NCI-H82 treated with DMSO at 0.1 percent for 48 hours (cell line): Measurements from ENCODE around the gene KCNQ2.

Source experiments
- DNase-seq: peaks from one replicate; lab custom pipeline; 2025; ENCODE audit not compliant: unreplicated experiment; lab: John Stamatoyannopoulos, UW

Gene KCNQ2

GRCh38 chr20:63471717-63471980, 806 bp downstream of the KCNQ2 start:
- no peak for DNase-seq

GRCh38 chr20:63471002-63471716, 1.3 kb downstream of the KCNQ2 start:
- DNase-seq, result no peak

DNA sequence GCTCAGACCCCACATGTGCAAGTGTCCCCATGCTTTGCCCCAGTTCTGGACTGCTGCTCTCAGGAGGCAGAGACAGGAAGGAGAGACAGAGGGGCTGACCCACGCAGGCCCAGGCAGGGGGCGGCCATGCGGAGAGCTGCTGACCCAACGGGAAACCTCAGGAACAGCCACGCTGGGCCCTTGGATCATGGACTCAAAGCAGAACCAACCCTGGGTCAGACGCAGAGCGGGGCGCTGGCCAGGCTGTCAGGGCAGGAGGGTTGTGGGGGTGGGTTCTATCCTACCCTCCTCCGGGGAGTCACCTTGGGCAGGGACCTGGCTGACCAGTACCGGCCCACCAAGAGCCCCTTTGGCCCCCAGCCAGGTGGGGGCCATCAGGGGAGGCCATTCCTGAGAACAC, 2.0 kb downstream of the KCNQ2 start:
- no peak for DNase-seq

- no peak for DNase-seq
Measured at GRCh38 chr20:63469713-63470101, 2.7 kb downstream of the KCNQ2 start.

GRCh38 chr20:63469019-63469712, 3.3 kb downstream of the KCNQ2 start:
- DNase-seq, result no peak

DNA sequence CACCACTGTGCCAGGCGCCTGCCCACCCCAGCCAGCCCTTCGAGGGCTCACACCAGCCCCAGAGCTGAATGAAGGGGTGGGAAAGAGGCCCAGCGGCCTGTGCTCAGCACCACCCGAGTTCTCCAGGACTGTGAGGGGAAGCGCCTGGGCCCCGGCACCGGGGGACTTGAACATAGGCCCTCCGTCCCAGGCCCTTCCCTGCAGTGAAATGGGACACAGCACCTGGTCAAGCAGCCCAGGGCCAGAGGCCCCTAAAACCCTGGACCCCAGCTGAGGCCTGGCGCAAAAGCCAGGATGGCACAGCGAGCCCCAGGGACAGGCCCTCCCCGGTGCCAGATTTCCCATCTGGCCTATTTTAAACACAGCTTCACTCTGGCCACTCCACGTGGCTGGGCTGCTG, 4.0 kb downstream of the KCNQ2 start:
- DNase-seq, result no peak

DNA sequence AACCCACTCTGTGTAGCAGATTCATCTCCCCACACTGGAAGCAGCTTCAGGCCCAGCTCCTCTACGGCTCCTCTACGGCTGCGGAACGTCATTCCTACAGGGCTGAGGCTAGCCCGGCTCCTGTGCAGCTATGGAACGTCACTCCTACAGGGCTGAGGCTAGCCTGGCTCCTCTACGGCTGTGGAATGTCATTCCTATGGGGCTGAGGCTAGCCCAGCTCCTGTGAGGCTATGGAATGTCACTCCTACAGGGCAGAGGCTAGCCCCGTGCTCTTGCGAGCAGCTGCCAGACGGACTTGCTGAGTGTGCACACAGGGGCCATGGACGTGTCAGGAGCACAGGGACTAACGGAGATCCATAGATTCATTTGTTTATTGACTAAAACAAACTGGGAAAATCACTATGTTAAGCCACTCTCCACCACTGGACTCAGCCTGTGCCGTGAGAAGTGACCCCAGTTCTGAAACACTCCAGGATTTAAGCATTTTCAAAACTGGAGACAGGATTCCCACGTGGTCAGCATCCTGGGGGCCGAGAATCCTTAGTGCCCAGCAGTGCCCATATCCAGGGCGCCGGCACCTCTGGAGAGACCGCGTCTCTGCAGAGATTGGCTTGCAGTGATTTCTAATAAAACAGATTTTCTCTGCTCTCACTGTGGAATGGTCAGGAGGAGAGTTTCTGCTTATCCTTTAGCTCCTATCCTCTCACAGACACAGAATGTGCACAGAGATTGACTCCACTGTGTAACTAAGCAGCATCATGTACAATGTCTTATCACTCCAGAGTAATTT, 5.0 kb downstream of the KCNQ2 start:
- no peak for DNase-seq

GRCh38 chr20:63466861-63467260, 5.6 kb downstream of the KCNQ2 start:
- DNase-seq, result no peak

DNA sequence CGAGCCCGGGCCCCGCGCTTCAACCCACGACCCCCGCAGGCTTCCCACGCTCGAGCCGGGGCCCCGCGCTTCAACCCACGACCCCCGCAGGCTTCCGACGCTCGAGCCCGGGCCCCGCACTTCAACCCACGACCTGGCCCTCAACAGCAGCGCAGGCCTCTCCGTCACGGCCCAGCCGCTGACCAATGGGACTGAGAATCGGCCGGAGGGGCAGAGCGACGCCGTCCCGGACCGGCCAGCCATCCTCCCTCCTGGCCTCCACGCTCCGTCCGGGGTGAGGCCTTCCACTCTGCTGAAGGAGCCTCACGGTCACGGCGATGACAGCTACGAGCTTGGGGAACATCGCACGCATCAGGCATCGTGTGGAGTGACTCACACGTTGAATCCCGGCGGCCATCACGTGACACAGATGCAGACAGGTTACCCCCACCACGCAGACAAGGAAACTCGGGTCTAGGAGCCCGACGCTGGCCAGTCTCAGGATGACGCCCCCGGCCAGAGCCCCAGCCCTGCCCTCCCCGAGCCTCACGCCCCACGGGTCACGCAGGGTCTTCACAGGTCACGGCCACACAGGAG, 6.1 kb downstream of the KCNQ2 start:
- DNase-seq, result no peak

GRCh38 chr20:63465380-63466249, 6.8 kb downstream of the KCNQ2 start:
- DNase-seq, result no peak

DNA sequence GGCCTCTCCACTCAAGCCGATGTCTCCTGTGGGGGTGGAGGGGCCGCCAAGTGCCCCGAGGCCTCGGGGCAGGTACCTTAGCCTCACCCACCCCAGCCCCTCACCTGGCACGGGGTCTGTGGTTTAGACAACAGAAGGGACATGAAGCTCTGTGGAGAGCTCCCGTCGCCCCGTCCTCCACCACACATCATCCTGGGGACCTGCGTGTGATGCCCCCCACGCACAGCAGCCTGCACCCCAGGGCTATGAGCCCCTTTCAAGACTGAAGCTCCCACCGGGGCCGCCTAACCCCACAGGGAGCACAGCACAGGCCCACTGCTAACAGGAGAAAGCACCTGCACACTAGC, 8.2 kb downstream of the KCNQ2 start:
- DNase-seq, result no peak

- DNase-seq, result no peak
Measured at GRCh38 chr20:63463400-63464288, 8.8 kb downstream of the KCNQ2 start.

DNA sequence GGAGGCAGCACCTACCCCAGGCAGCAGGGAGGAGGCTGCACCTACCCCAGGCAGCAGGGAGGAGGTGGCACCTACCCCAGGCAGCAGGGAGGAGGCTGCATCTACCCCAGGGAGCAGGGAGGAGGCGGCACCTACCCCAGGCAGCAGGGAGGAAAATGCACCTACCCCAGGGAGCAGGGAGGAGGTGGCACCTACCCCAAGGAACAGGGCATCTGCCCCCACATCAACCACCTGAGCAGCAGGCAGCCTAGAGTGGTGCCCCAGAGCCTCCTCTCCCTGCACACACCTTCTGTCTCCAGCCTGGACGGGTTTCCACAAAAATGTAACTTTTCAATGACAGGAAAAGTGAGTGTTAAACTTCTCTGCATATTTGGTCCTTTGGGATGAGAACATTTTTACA, 10.2 kb downstream of the KCNQ2 start:
- no peak for DNase-seq

DNA sequence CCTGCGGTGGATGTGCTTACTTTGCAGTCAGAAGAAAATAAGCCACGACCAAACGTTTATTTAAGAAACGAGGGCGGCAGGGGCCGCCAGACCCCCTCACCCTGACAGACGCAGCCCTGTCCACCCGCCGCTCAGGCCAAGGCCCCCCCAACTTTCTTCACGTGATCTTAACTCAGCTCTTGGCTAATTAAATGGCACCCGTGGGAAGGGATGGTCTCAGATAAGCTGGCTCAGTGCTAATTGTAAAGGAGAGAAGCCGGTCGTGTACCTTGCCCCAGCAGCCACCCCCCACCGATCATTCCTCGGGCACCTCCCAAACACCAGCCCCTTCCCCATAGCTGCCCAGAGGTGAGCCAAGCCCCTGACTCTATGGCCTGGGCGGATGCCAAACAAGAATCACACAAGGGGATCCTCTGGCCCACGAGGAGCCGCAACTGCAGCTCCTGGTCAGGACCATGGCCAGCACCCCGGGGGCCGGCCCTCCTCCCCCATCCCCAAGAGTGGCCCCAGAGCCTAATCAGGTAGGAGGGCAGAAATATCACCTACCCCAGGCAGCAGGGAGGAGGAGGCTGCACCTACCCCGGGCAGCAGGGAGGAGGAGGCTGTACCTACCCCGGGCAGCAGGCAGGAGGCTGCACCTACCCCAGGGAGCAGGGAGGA, 11.2 kb downstream of the KCNQ2 start:
- DNase-seq, result no peak

DNA sequence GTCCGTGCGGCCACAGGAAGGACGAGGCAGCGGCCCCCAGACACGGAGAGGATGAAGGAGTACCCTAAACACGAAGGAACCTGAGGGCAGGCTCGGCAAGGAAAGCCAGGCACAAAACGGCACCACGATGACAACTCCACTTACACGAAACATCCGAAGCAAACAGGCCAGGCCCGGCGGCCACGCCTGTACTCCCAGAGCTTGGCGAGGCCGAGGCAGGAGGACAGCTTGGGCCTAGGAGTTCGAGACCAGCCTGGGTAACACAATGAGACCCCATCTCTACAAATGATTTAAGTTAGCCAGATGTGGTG, 13.4 kb downstream of the KCNQ2 start:
- DNase-seq, result no peak

DNA sequence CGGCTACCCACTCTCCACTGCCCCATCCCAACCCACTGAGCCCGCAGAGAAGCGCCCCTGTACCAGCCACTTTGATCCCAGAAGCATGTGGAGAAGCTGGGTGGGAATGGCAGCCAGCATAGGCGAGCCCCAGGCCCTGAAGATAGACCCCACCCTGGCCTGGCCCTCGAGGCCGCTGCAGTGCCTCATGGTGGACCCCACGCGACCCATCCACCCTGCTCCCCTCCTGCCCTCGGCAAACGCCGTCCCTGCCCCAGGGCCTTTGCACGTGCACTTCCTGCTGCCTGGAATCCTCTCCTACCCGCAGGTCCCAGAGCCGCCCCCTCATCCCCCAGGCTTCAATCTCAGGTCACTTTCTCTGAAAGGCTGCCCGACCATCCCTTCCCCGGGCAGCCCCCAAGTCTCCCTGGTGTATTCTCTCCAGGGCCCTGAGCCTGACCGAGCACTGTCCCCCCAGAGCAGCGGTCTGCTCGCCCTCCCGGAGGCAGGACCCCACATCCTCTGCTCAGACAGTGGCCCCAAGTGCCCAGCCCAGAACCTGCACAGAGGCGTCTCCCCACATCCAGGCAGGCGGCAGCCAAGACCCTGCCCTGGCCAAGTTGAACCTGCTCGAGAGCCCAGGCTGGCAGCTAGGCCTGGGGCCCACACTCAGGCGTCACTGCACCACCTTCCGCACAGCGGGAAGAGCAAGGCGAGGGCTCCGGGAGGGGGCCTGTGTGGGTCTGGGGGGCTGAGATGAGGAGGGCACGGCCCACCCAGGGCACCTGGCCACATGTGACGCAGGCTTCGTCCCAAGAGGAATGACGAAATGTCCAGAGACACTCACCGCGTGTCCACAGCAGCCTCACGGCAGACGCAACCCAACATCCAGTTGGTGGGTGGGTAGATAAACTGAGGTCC, 14.0 kb downstream of the KCNQ2 start:
- DNase-seq, result no peak

DNA sequence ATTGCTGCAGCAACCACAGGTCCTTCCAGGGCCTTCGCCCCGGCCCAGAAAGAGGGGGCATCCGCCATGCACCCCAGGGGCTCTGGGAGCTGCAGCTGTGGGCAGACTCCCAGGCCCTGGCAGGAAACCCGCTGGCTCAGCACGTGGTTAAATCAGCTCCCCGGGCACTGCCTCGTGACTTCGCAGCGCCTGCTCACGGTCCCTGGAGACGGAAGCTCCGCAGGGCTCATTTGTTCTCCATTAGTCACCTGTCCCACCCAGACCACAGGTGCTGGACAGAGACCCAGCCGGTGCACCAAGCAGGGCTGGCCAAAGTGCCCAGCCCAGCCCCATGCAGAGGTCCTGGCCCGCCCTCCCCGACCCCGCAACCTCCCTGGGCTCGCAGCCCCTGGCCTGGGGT, 14.7 kb downstream of the KCNQ2 start:
- no peak for DNase-seq

GRCh38 chr20:63456429-63457284, 15.8 kb downstream of the KCNQ2 start:
- DNase-seq, result no peak
